HG02610 (cell line): Measurements from ENCODE around the gene CHAF1A.

Experiments
- ATAC-seq: cut with Tn5 transposase; IDR thresholded peaks from one replicate; pipeline ENCODE4 v1.9.1; 2021; ENCODE audit warnings: mild to moderate bottlenecking, moderate library complexity; ENCODE audit not compliant: unreplicated experiment

Gene CHAF1A

DNA sequence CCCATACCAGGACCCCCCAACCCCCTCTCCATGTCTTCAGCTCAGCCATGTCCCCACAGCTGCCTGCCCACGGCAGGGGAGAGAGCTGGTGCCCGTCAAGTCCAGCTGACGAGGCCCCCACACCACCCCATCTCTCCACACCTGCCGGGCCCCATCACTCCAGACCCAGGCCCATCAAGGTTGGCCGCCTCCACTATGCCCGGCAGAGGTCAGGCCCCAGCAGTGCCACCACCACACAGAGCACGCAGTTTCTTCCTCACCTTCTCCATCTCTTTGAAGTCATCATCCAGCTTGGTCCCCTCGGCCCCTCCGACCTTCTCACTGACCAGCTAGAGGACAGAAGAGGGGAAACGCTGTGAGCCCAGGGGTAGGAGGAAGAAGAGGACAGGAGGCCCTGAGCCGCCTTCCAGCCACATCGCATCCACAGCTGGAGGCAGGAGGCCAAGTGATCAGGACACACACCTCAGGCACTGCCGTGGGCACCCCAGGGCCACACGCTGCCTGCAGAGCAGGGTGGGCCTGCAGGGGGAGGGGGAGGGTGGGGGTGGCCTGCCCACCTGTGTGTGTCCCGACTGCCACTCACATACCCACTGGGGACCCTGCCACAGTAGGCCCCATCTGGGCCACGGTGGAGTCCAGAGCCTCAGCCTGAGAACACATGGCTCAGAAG lies 35.6 kb upstream of the CHAF1A start:
- ATAC-seq = no peak

GRCh38 chr19:4367336-4367723 lies 35.1 kb upstream of the CHAF1A start:
- no peak for ATAC-seq

GRCh38 chr19:4367781-4368127 lies 34.7 kb upstream of the CHAF1A start:
- no peak for ATAC-seq

DNA sequence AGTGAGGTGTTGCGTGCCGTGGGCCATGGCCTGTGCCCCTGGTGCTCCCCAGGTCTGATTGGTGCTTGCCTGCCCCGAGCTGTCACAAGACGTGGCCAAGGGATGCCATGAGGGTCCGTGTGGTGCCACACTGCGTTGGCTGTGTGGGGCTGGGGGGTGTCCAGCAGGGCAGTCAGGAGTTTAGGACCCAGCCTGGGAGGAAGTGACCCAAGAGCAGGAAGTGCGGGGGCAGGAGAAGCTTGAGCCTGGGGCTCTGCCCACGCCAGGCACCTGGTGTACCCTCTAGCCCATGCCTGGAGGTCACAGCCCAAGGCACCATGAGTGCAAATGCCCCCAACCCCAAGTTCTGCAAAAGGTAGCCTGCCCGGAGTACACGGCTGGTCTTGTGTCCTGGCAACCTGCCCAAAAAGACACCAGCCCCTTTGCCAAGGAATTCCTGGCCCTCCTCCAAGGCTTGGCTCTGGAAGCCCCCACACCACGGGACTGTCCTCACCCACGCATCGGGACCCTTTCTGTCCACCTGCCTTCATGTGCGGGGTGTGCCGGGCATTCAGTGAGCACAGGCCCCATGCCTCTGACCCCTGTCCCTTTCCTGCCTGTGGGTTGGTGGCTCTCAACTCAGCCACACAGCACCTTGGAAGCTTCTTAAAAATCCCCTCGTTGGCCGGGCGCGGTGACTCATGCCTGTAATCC lies 34.2 kb upstream of the CHAF1A start:
- no peak for ATAC-seq

- ATAC-seq = peak; percentile 56
These were observed 33.1 kb upstream of the CHAF1A start for GRCh38 chr19:4369109-4369887.

DNA sequence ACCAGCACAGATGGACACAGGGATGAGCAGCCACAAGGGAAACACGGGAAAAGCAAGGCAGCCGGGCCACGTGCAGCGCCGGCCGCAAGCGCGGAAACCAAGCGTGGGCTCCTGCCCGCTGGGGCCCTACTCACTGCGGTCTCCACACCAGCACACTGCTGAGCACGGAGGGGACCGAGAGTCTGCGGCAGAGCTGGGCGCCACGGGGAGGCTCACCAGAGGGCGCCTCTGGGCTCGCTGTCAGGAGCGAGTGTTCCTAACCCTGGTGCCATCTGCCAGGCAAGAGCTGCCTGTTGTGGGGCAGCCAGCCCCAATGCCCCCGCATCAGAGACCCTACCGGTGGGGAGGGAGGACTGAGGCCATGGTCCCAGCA lies 32.6 kb upstream of the CHAF1A start:
- peak; percentile 35 for ATAC-seq

GRCh38 chr19:4370418-4371041 lies 31.9 kb upstream of the CHAF1A start:
- no peak for ATAC-seq

DNA sequence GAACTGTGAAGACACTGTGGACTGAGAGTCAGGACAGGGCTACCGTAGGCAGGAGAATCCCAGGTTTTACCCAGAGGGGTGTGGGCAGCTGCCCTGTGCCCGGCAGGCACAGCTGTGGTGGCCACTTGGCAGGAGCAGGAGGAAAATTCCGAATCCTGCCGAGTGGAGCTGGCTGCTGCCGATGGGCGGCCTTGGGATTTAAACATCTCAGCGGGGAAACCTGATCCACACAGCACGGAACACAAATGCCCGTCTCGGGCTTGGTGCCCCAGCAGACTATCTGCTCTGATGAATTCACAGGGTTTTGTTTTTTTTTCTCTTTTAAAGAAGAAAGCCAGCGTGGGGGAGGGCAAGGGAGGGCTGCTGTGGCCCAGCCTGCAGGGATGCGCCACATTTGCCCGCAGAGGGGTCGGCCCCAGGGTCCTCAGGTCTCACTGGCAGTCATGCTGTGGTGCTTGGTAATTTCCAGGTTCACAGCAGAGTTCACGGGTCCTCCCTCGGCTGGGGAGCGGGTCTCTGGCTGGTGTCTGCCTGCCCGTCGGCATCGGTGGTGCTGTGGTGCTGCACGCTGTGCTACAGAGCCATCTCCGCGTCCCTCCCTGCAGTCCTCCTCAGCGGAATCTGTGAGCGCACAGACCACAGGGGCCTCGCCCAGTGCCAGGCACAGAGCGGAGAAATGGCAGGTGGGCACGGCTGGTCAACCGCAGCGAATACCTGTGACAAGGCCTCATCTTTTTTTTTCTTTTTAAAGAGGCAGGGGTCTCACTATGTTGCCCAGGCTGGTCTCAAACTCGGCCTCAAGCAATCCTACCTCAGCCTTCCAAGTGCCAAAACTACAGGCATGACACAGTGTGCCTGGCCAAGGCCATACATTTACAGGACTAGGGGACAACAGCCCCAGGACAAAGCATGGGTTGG lies 30.9 kb upstream of the CHAF1A start:
- no peak for ATAC-seq

DNA sequence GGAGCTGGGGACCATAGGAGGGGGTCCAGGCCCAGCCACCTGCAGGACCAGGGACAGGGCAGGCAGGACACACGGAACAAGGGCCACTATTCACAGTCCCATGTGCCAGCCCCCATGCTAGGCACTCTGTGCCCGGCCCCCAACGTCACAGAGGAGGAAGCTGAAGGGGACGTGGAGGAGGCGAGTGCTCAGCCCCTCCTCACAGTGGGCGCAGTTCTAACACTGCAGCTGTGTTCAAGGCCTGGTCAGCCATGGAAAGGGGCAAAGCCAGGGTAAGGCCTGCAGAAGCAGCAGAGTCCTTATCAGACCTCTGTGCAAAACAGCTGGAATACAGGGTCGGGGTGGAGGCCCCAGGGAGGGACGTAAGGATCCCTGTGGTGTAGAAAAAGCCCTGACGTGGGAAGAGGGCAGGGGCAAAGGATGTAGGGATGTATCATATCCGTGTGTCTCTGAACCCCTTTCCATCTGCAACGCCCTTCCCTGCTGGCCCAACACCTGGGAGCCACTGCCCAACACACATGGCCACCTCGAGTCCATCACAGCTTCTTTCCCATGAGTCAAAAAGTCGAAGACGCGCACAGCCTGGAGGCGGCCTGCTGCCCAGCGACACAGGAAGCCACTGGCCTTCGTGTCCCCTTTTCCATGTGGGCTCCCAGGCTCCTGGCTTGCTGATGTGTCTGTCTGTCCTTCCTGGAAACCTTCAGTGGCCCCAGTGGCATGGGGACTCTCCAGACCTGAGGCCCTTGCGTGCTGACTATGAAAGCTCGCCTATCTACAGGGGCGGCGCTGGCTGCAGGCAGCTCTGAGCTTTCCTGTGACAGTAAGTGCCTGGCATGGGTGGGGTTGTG lies 30.1 kb upstream of the CHAF1A start:
- no peak for ATAC-seq

- ATAC-seq = no peak
These were observed 29.4 kb upstream of the CHAF1A start for GRCh38 chr19:4373013-4373367.

DNA sequence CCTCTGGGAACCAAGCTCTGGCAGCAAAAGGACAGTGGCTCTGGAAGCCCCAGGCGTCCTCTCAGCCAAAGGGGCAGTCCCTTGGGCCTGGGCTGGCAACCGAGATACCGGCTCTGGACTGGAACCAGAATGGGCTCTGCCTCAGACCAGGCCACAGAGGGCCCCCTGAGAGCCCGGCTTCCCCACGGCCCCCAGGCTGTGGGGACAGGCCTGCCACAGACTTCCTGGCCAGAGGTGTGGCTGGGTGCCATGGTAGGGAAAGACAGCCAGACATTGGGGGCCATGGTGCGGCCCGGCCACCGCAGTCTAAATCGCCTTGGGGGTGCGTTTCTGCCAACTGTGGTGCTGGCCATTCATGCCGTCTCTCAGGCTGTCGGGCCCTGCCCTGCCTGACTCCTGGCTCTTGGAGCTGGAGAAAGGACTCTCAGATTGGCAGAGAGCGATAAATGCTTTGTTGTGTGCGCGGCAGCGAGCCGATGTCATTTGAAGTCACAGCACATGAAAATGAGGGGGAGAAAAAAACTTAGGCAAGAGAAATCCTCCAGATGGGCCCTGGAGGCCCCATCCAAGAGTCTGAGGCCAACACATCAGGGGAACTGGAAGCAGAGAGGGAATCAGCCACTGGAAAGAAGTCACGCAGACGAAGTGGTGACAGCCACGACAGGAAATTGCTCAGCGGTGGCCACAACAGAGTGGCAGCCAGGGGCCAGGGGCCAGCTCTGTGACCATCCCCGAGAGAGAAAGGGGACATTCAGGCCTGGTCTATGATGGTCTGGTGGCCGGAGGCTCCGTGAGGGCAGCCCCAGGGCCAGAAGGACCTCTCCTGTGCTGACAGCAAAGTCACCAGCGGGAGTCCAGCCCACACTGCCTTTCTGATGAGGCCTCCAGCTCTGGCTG lies 28.6 kb upstream of the CHAF1A start:
- no peak for ATAC-seq

- ATAC-seq = no peak
These were observed 27.8 kb upstream of the CHAF1A start for GRCh38 chr19:4374498-4375163.

DNA sequence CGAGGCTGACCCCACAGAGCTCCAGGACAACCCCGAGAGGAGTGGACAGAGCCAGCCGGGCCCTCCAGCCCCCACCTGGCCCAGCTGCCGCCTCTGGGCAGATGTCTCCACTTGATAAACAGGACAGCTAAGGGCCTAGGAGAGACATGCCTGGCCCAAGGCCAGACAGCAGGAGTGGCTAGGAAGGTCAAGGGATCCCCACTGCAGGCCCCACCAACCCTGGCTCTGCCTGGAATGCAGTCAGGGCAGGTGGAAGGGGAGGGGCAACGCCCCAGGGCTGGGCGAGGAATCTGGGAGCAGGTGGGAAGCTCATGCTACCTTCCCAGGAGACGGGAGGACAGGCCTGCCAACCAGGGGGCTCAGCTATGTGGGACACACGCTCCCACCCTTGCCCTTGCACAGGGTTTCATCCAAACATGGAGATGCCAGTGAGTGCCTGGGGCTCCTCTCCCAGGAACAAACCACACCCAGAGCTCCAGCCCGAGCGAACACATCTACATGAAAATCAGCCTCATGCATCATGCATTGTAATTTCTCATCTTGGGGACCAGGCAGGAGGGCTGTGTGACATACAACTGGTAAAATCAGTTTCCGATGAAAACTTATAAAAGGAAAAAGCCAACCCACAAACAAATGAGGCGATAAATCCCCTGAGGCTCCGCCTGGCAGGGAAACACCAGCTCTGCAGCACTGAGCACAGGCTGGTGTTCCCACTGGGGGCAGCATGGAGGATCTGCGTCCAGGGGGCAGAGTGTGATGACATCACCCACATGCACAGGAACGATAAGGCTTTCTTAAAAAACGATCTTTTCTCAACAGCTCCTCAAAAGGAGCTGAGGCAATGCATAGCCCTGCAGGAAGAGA lies 27.0 kb upstream of the CHAF1A start:
- no peak for ATAC-seq

DNA sequence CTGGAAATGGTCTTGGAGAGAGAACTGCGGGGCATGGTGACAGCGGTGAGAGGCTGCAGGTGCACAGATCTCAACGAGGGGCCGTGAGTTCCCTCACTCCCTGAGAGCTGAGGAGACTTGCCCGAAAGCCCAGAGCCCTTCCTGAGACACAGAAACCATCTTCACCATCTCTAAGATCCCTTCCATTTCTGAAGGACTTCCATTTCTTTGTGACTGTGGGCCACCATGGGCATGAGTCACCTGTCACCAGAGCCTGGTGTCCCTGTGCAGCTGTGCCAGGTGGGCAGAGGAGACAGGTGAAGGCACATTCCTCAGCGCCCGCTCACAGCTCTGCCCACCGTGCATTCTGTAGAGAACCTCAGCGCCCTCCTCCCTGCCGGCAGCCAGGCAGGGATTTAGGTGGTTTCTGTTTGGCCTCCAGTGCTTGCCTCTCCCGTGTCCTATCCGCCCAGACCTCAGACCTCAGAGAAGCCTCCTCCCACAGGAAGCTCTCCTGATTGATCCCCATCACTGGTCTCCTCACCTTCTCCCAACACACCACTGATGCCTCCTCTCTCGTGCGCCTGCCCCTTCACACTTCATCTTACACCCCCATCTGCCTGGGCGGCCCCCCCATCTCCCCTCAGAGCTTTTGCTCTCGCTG lies 26.3 kb upstream of the CHAF1A start:
- ATAC-seq = no peak

GRCh38 chr19:4376671-4376990 lies 25.8 kb upstream of the CHAF1A start:
- no peak for ATAC-seq

GRCh38 chr19:4376991-4377781 lies 25.3 kb upstream of the CHAF1A start:
- ATAC-seq = no peak
